Mononuclear cell (primary cell): ENCODE measurements around the gene ATG13. TPM values are rescaled to one million over a fixed set of nuclear protein-coding genes. Genes with fewer than 3 reads are reported as not detected.
A peak's percentile ranks its signal among the peaks of the same experiment; 100 is the strongest.
"Not testable (repeated sequence)": the region's sequence is repeated elsewhere in the genome, so short reads cannot be mapped to it uniquely, and the experiment has no call there.

ENCODE experiments used
- H3K27me3 ChIP-seq: 2 replicates; pipeline ENCODE4 v1.6.0; 2011; ENCODE audit warnings: low read length, control low read depth; ENCODE audit not compliant: insufficient read depth
- H3K4me1 ChIP-seq: 2 replicates; pipeline ENCODE4 v1.5.1; 2011; ENCODE audit warnings: mild to moderate bottlenecking, low read length, control low read depth; ENCODE audit not compliant: insufficient read depth
- H3K4me3 ChIP-seq: 2 replicates; pipeline ENCODE4 v1.5.1; 2011; ENCODE audit warnings: mild to moderate bottlenecking, low read length, moderate library complexity
- H3K9me3 ChIP-seq: 2 replicates; pipeline ENCODE4 v1.5.1; 2011; ENCODE audit warnings: low read depth, mild to moderate bottlenecking, control low read depth, low read length
- total RNA-seq: library from RNA; depleted of rRNA; stranded (reverse); fragments of >200 nt; gene quantifications from one replicate; pipeline ENCODE4 v1.2.3, GENCODE V29; 2012

Gene ATG13
- 93.3 TPM for total RNA-seq

- Histone ChIP-seq H3K27me3 (no peaks in the 10 kb centered on the region), H3K4me3 (peak within 1 kb of the TSS; percentile 86), H3K9me3 (no peaks in the 10 kb centered on the region), H3K4me1 (peaks cover 37% of the 10 kb centered on the region)
Measured at GRCh38 chr11:46617134-46617971, at the start of gene ATG13, which contains the start of gene HARBI1. ATG13 (plus strand) TSS chr11:46617553; CDS start chr11:46644292, 26,739 bp downstream. HARBI1 (minus strand) TSS chr11:46617227; CDS start chr11:46616237, 990 bp downstream.

- Histone ChIP-seq H3K4me3 (no peak overlapping the region), H3K9me3 (no peaks in the 10 kb centered on the region), H3K27me3 (no peaks in the 10 kb centered on the region), H3K4me1 (peaks cover 4% of the 10 kb centered on the region)
Measured at GRCh38 chr11:46570790-46571398, 46.5 kb upstream of the ATG13 start.

- Histone ChIP-seq H3K4me1 (peaks cover 4% of the 10 kb centered on the region), H3K4me3 (no peak overlapping the region), H3K9me3 (no peaks in the 10 kb centered on the region), H3K27me3 (no peaks in the 10 kb centered on the region)
Measured at GRCh38 chr11:46574656-46575055, 42.7 kb upstream of the ATG13 start.

GRCh38 chr11:46577058-46577457 lies 40.3 kb upstream of the ATG13 start:
- no peak overlapping the region for H3K4me3 ChIP-seq
- no peaks in the 10 kb centered on the region for H3K27me3 ChIP-seq
- no peaks in the 10 kb centered on the region for H3K4me1 ChIP-seq
- H3K9me3 ChIP-seq = no peaks in the 10 kb centered on the region

- H3K4me3 ChIP-seq = no peak overlapping the region
- no peaks in the 10 kb centered on the region for H3K9me3 ChIP-seq
- H3K27me3 ChIP-seq = no peaks in the 10 kb centered on the region
- H3K4me1 ChIP-seq = no peaks in the 10 kb centered on the region
Measured at GRCh38 chr11:46582588-46582987, 34.8 kb upstream of the ATG13 start.

- H3K4me1 ChIP-seq, H3K9me3 ChIP-seq, H3K27me3 ChIP-seq, H3K4me3 ChIP-seq: not testable (repeated sequence)
Measured at GRCh38 chr11:46583513-46583912, 33.8 kb upstream of the ATG13 start.

GRCh38 chr11:46588131-46588530 lies 29.2 kb upstream of the ATG13 start:
- peaks cover 22% of the 10 kb centered on the region for H3K4me1 ChIP-seq
- no peak overlapping the region for H3K4me3 ChIP-seq
- H3K9me3 ChIP-seq = no peaks in the 10 kb centered on the region
- H3K27me3 ChIP-seq = no peaks in the 10 kb centered on the region

GRCh38 chr11:46588915-46589314 lies 28.4 kb upstream of the ATG13 start:
- Histone ChIP-seq H3K9me3 (no peaks in the 10 kb centered on the region), H3K4me1 (peaks cover 26% of the 10 kb centered on the region), H3K27me3 (no peaks in the 10 kb centered on the region), H3K4me3 (no peak overlapping the region)

- Histone ChIP-seq H3K27me3 (no peaks in the 10 kb centered on the region), H3K4me3 (no peak overlapping the region), H3K4me1 (peaks cover 32% of the 10 kb centered on the region), H3K9me3 (no peaks in the 10 kb centered on the region)
Measured at GRCh38 chr11:46590740-46591605, 26.4 kb upstream of the ATG13 start.

- Histone ChIP-seq H3K4me1 (peaks cover 32% of the 10 kb centered on the region), H3K4me3 (peak within 1 kb of the TSS; percentile 92), H3K27me3 (no peaks in the 10 kb centered on the region), H3K9me3 (no peaks in the 10 kb centered on the region)
Measured at GRCh38 chr11:46593550-46594373, 23.6 kb upstream of the ATG13 start, which contains the start of gene AMBRA1. AMBRA1 (minus strand) TSS chr11:46594023; CDS start chr11:46548380, 45,643 bp downstream.

- Histone ChIP-seq H3K27me3 (no peaks in the 10 kb centered on the region), H3K4me1 (peaks cover 32% of the 10 kb centered on the region), H3K9me3 (no peaks in the 10 kb centered on the region), H3K4me3 (peak overlapping the region; percentile 92)
Measured at GRCh38 chr11:46594374-46594700, 23.0 kb upstream of the ATG13 start.

- Histone ChIP-seq H3K9me3 (no peaks in the 10 kb centered on the region), H3K27me3 (no peaks in the 10 kb centered on the region), H3K4me3 (no peak overlapping the region), H3K4me1 (peaks cover 32% of the 10 kb centered on the region)
Measured at GRCh38 chr11:46594785-46595184, 22.6 kb upstream of the ATG13 start.

- Histone ChIP-seq H3K4me3 (no peak overlapping the region), H3K4me1 (peaks cover 20% of the 10 kb centered on the region), H3K27me3 (no peaks in the 10 kb centered on the region), H3K9me3 (no peaks in the 10 kb centered on the region)
Measured at GRCh38 chr11:46597155-46597554, 20.2 kb upstream of the ATG13 start.

GRCh38 chr11:46597609-46598219 lies 19.6 kb upstream of the ATG13 start:
- Histone ChIP-seq H3K4me3 (no peak overlapping the region), H3K27me3 (no peaks in the 10 kb centered on the region), H3K9me3 (no peaks in the 10 kb centered on the region), H3K4me1 (peaks cover 14% of the 10 kb centered on the region)
